ENCODE data around the gene ATP11B. TPM values are rescaled to one million over a fixed set of nuclear protein-coding genes. Genes with fewer than 3 reads are reported as not detected.
"Not testable (repeated sequence)": the region's sequence is repeated elsewhere in the genome, so short reads cannot be mapped to it uniquely, and the experiment has no call there.

The ATP11B gene
- total and polyA plus RNA-seq, 2 experiments from 2014 or later = 25.5 to 68.1 TPM

- H3K79me2 ChIP-seq (ENCODE audit: insufficient read depth) = no peaks in the 10 kb centered on the region
- H3K4me1 ChIP-seq (ENCODE audit: insufficient read depth) = no peaks in the 10 kb centered on the region
- TF ChIP-seq EZH2phosphoT487 (IDR thresholded peaks at IDR 0.05; ENCODE audit: insufficient read depth, low read depth) (no peak), EZH2 (IDR thresholded peaks at IDR 0.05; ENCODE audit: insufficient read depth, poor library complexity, severe bottlenecking) (no peak)
Measured at GRCh38 chr3:182848906-182849305, 55.6 kb downstream of the ATP11B start.

GRCh38 chr3:182855076-182855475 lies 61.8 kb downstream of the ATP11B start:
- Histone ChIP-seq H3K9ac (no peak overlapping the region), H3K9me2 (ENCODE audit: insufficient read depth) (no peaks in the 10 kb centered on the region), H3K79me2 (ENCODE audit: insufficient read depth) (no peaks in the 10 kb centered on the region), H2AFZ (no peak overlapping the region), H4K20me1 (ENCODE audit: insufficient read depth) (no peaks in the 10 kb centered on the region), H3K36me3 (ENCODE audit: low read depth) (peaks cover 51% of the 10 kb centered on the region), H3K27me3 (replicated peaks; ENCODE audit: insufficient read depth) (no peaks in the 10 kb centered on the region), H3K4me2 (ENCODE audit: unreplicated experiment) (no peak overlapping the region), H3K27ac (no peak overlapping the region), H3K4me3 (no peak overlapping the region), H3K4me1 (ENCODE audit: insufficient read depth) (no peaks in the 10 kb centered on the region), H3K9me3 (ENCODE audit: low read depth) (no peaks in the 10 kb centered on the region), H3F3A (ENCODE audit: insufficient read depth) (no peaks in the 10 kb centered on the region)
- TF ChIP-seq EZH2 (IDR thresholded peaks at IDR 0.05; ENCODE audit: insufficient read depth, poor library complexity, severe bottlenecking) (no peak), EZH2phosphoT487 (IDR thresholded peaks at IDR 0.05; ENCODE audit: insufficient read depth, low read depth) (no peak)
- in situ Hi-C loops (cut with MboI) = no loop called here
- DNase-seq = no peak

More at GRCh38 chr3:182848906-182849305, 55.6 kb downstream of the ATP11B start:
- no peaks in the 10 kb centered on the region for H3K9me2 ChIP-seq (ENCODE audit: insufficient read depth)
- H3F3A ChIP-seq (ENCODE audit: insufficient read depth) = no peaks in the 10 kb centered on the region
- H3K4me3 ChIP-seq = no peak overlapping the region
- H3K4me2 ChIP-seq (ENCODE audit: unreplicated experiment) = no peak overlapping the region
- H3K36me3 ChIP-seq (ENCODE audit: low read depth) = peaks cover 56% of the 10 kb centered on the region
- H3K9ac ChIP-seq = no peak overlapping the region
- H3K9me3 ChIP-seq (ENCODE audit: low read depth) = no peaks in the 10 kb centered on the region
- DNase-seq = no peak
- in situ Hi-C loops (cut with MboI) = no loop called here
- H3K27me3 ChIP-seq (replicated peaks; ENCODE audit: insufficient read depth) = no peaks in the 10 kb centered on the region
- H2AFZ ChIP-seq = no peak overlapping the region
- no peak overlapping the region for H3K27ac ChIP-seq
- no peaks in the 10 kb centered on the region for H4K20me1 ChIP-seq (ENCODE audit: insufficient read depth)

DNA sequence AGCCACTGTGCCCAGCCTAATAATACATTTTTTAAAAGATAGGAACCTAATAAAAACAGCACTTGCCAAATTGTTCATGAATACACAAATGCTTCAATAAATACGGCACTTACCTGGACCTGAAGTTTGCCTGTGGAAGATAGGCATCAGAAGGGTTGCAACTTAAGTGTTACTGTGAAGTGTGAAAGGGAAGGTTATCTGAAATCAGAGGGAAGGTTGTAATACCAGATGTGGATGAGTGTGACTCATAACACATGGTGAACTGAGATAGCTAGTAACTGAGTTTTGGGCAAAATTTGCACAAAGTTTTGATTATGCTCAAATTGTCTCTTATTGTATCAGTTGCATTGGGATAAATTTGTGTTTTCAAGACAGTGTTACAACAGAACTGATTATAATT lies 68.0 kb downstream of the ATP11B start:
- DNase-seq = peak; percentile 29
- H3K4me3 ChIP-seq = no peak overlapping the region
- no peak overlapping the region for H3K4me2 ChIP-seq (ENCODE audit: unreplicated experiment)
- no peak for TF ChIP-seq EZH2phosphoT487 (IDR thresholded peaks at IDR 0.05; ENCODE audit: insufficient read depth, low read depth)
- no peak for TF ChIP-seq EZH2 (IDR thresholded peaks at IDR 0.05; ENCODE audit: insufficient read depth, poor library complexity, severe bottlenecking)
- no peak overlapping the region for H3K9ac ChIP-seq
- H3K9me2 ChIP-seq (ENCODE audit: insufficient read depth) = no peaks in the 10 kb centered on the region
- no peaks in the 10 kb centered on the region for H4K20me1 ChIP-seq (ENCODE audit: insufficient read depth)
- no peaks in the 10 kb centered on the region for H3K4me1 ChIP-seq (ENCODE audit: insufficient read depth)
- no peaks in the 10 kb centered on the region for H3K79me2 ChIP-seq (ENCODE audit: insufficient read depth)
- WGBS, 2 experiments (ENCODE audit: low coverage in 1 of 2, low lambda C conversion rate in 2 of 2, missing lambda C conversion rate in 2 of 2) = 95 to 100% methylated on average over 1 of the region's 1 CpG
- H3K27ac ChIP-seq = no peak overlapping the region
- H3K27me3 ChIP-seq (replicated peaks; ENCODE audit: insufficient read depth) = no peaks in the 10 kb centered on the region
- H3K36me3 ChIP-seq (ENCODE audit: low read depth) = peaks cover 41% of the 10 kb centered on the region
- H3K9me3 ChIP-seq (ENCODE audit: low read depth) = no peaks in the 10 kb centered on the region
- in situ Hi-C loops (cut with MboI) = no loop called here
- H3F3A ChIP-seq (ENCODE audit: insufficient read depth) = no peaks in the 10 kb centered on the region
- H2AFZ ChIP-seq = no peak overlapping the region

DNA sequence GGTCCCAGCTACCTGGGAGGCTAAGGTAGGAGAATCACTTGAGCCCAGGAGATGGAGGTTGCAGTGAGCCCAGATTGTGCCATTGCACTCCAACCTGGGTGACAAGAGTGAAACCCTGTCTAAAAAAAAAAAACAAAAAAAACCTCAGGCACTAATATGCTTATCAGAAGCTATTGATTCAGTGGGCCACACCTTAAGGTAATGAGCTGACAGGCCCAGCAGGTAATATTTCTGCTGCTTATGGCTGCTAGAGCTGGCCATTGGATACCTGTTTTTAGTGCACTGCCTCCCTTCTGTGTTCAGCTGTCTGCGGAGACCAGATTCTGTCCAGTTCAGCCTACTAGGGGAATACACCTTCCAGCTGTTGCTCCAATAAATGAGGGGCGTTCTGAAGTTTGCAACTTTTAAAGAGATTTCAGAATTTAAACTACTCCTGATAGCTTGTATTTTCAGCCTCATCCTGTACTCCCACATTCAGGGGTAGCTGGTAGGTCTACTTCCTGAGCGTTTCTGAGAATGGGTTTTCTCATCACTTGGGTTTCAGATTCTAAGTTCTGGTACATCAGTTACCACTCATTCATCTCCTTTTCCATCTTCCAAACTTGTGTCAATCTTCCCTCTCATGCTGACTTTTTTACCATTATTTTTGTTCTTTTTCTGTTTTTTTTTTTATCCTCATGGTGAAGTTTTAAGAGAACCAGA lies 69.0 kb downstream of the ATP11B start:
- no peaks in the 10 kb centered on the region for H4K20me1 ChIP-seq (ENCODE audit: insufficient read depth)
- no peaks in the 10 kb centered on the region for H3K9me3 ChIP-seq (ENCODE audit: low read depth)
- no peak overlapping the region for H3K4me3 ChIP-seq
- no peak overlapping the region for H3K27ac ChIP-seq
- no peaks in the 10 kb centered on the region for H3K4me1 ChIP-seq (ENCODE audit: insufficient read depth)
- H3K9ac ChIP-seq = no peak overlapping the region
- H3K36me3 ChIP-seq (ENCODE audit: low read depth) = peaks cover 45% of the 10 kb centered on the region
- no peaks in the 10 kb centered on the region for H3F3A ChIP-seq (ENCODE audit: insufficient read depth)
- TF ChIP-seq EZH2 (IDR thresholded peaks at IDR 0.05; ENCODE audit: insufficient read depth, poor library complexity, severe bottlenecking) = no peak
- TF ChIP-seq EZH2phosphoT487 (IDR thresholded peaks at IDR 0.05; ENCODE audit: insufficient read depth, low read depth) = no peak
- H3K9me2 ChIP-seq (ENCODE audit: insufficient read depth) = no peaks in the 10 kb centered on the region
- in situ Hi-C loops (cut with MboI) = no loop called here
- WGBS, 2 experiments (ENCODE audit: low coverage in 1 of 2, low lambda C conversion rate in 2 of 2, missing lambda C conversion rate in 2 of 2) = 93 to 99% methylated on average over 3 of the region's 3 CpGs
- DNase-seq = no peak
- no peak overlapping the region for H2AFZ ChIP-seq
- H3K27me3 ChIP-seq (replicated peaks; ENCODE audit: insufficient read depth) = no peaks in the 10 kb centered on the region
- H3K79me2 ChIP-seq (ENCODE audit: insufficient read depth) = no peaks in the 10 kb centered on the region
- H3K4me2 ChIP-seq (ENCODE audit: unreplicated experiment) = no peak overlapping the region

- no peak overlapping the region for H3K4me3 ChIP-seq
- H3F3A ChIP-seq (ENCODE audit: insufficient read depth) = no peaks in the 10 kb centered on the region
- no peak overlapping the region for H3K9ac ChIP-seq
- H3K9me3 ChIP-seq (ENCODE audit: low read depth) = no peaks in the 10 kb centered on the region
- H3K36me3 ChIP-seq (ENCODE audit: low read depth) = peaks cover 67% of the 10 kb centered on the region
- H3K27ac ChIP-seq = no peak overlapping the region
- H3K4me2 ChIP-seq (ENCODE audit: unreplicated experiment) = no peak overlapping the region
- 96 to 98% methylated on average over 1 of the region's 1 CpG for WGBS, 2 experiments (ENCODE audit: low coverage in 1 of 2, low lambda C conversion rate in 2 of 2, missing lambda C conversion rate in 2 of 2)
- no peak overlapping the region for H2AFZ ChIP-seq
- H3K9me2 ChIP-seq (ENCODE audit: insufficient read depth) = no peaks in the 10 kb centered on the region
- in situ Hi-C loops (cut with MboI) = no loop called here
- no peak for DNase-seq
- H3K4me1 ChIP-seq (ENCODE audit: insufficient read depth) = no peaks in the 10 kb centered on the region
- H3K27me3 ChIP-seq (replicated peaks; ENCODE audit: insufficient read depth) = no peaks in the 10 kb centered on the region
- no peaks in the 10 kb centered on the region for H4K20me1 ChIP-seq (ENCODE audit: insufficient read depth)
- TF ChIP-seq EZH2 (IDR thresholded peaks at IDR 0.05; ENCODE audit: insufficient read depth, poor library complexity, severe bottlenecking) = no peak
- no peak for TF ChIP-seq EZH2phosphoT487 (IDR thresholded peaks at IDR 0.05; ENCODE audit: insufficient read depth, low read depth)
- H3K79me2 ChIP-seq (ENCODE audit: insufficient read depth) = no peaks in the 10 kb centered on the region
Measured at GRCh38 chr3:182869059-182869458, 75.8 kb downstream of the ATP11B start.

DNA sequence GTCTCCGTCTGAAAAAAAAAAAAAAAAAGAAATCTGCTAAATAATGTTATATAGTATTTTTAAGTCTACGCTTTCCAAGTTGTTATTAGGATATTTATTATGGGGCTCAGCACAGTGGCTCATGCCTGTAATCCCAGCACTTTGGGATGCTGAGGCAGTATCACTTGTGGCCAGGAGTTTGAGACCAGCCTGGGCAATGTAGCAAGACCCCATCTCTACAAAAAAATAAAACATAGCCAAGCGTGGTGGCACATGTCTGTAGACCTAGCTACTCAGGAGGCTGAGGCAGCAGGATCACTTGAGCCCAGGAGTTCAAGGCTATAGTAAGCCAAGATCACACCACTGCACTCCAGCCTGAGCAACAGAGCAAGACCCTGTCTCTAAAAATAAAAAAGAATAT lies 77.6 kb downstream of the ATP11B start:
- in situ Hi-C loops (cut with MboI); H4K20me1 ChIP-seq (ENCODE audit: insufficient read depth); H2AFZ ChIP-seq; H3F3A ChIP-seq (ENCODE audit: insufficient read depth); H3K4me2 ChIP-seq (ENCODE audit: unreplicated experiment); H3K27me3 ChIP-seq (replicated peaks; ENCODE audit: insufficient read depth); H3K9ac ChIP-seq; H3K4me1 ChIP-seq (ENCODE audit: insufficient read depth); DNase-seq; H3K9me2 ChIP-seq (ENCODE audit: insufficient read depth); H3K9me3 ChIP-seq (ENCODE audit: low read depth); H3K79me2 ChIP-seq (ENCODE audit: insufficient read depth); H3K4me3 ChIP-seq; H3K27ac ChIP-seq: not testable (repeated sequence)
- peaks cover 76% of the 10 kb centered on the region for H3K36me3 ChIP-seq (ENCODE audit: low read depth)
- WGBS, 2 experiments (ENCODE audit: low coverage in 1 of 2, low lambda C conversion rate in 2 of 2, missing lambda C conversion rate in 2 of 2) = 91 to 100% methylated on average over 3 of the region's 3 CpGs

Measured in GM23248 (cell line).